ENCODE measurements around the gene NPDC1.
A peak's percentile ranks its signal among the peaks of the same experiment; 100 is the strongest.

NPDC1 gene

DNA sequence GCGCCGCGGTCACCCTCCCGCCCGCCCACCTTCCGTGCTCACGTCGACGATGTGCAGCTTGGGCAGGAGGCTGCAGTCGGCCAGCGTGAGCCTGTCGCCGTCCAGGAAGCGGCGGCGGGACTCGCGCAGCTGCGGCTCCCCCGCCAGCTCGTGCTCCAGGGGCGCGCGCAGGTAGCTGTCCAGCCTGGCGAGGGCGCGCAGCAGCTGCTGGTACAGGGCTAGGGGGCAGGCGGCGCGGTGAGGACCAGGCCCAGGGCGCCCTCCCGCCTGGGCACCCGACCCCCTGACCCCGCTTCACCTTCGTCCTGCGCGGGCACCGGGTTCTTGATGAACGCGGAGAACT is 51.1 kb downstream of the NPDC1 start:
- peaks cover 4% of the 10 kb centered on the region; the same call in 1 of the 2 replicates for H3K4me1 ChIP-seq
- no peak overlapping the region for H3K4me3 ChIP-seq
- no peaks in the 10 kb centered on the region; the same call in 1 of the 2 replicates for H3K27me3 ChIP-seq (ENCODE audit: low read depth)
- H3K9me3 ChIP-seq: peaks cover 2% of the 10 kb centered on the region; the same call in 1 of the 2 replicates
- H3K36me3 ChIP-seq (replicated peaks): peaks cover 16% of the 10 kb centered on the region
- in situ Hi-C loops (cut with MboI; ENCODE audit: low sequenced_read_pairs): no loop called here
- DNase-seq (ENCODE audit: low spot score in 2 of 2): no peak

DNA sequence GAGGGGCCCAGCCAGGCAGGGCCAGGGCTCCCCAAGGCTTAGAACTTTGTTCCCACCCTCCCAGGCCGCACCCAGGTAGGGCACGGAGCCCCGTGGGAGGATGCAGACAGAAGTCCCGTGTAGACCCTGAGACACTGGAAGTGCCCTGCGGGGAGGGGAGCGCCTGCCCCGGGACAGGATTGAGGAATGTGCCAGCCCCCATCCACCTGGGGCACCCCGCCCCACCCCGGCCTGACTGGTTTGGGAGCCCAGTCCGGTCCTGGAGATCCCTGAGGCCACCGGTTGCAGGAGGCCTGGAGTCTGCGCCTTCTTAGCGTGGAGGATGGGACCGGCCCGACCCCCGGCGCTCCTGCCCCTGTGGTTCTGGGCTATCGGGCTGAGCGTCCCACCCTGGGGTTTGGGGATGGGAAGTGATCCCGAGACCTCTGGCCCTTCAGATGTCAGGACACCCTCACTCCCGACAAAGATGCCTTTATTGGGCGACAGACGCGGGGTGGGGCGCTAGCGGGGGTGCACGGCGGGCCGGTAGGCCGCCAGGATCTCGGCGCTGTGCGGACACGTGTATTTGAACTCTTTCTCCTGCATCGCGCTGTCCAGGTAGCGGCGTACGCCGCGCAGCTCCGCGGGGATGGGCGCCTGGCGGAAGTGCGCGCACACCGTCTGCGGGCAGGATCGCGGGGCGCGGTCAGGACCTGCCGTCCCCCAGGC is 51.6 kb downstream of the NPDC1 start:
- H3K4me1 ChIP-seq: peaks cover 4% of the 10 kb centered on the region; the same call in 1 of the 2 replicates
- no peak overlapping the region for H3K4me3 ChIP-seq
- no peak for DNase-seq (ENCODE audit: low spot score in 2 of 2)
- in situ Hi-C loops (cut with MboI; ENCODE audit: low sequenced_read_pairs): no loop called here
- H3K9me3 ChIP-seq: peaks cover 2% of the 10 kb centered on the region; the same call in 1 of the 2 replicates
- H3K27me3 ChIP-seq (ENCODE audit: low read depth): no peaks in the 10 kb centered on the region; the same call in 1 of the 2 replicates
- peaks cover 16% of the 10 kb centered on the region for H3K36me3 ChIP-seq (replicated peaks)

DNA sequence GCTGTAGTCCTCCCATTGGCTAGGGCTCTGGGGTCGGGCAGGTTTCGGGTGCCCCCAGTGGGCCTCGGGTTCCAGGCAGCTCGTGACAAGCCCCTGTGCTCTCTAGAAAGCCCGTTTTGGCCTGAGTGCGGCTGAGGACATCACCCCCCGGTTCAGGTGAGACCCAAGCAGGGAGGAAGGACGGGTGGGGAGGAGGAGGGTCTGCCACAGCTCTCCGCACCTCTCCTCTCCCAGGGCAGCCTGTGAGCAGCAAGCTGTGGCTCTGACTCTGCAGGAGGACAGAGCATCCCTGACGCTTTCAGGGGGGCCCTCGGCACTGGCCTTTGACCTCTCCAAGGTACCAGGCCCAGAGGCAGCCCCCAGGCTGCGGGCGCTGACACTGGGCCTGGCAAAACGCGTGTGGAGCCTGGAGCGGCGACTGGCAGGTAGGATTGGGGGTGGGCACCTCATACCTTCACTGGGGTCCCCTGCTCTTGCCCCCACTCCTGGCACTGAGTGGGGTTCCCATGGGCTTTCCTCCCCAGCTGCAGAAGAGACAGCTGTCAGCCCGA is 53.1 kb downstream of the NPDC1 start:
- peaks cover 4% of the 10 kb centered on the region; the same call in 1 of the 2 replicates for H3K4me1 ChIP-seq
- peak overlapping the region; percentile 82 for H3K4me3 ChIP-seq
- peaks cover 2% of the 10 kb centered on the region; the same call in 1 of the 2 replicates for H3K9me3 ChIP-seq
- in situ Hi-C loops (cut with MboI; ENCODE audit: low sequenced_read_pairs): no loop called here
- H3K36me3 ChIP-seq (replicated peaks): peaks cover 16% of the 10 kb centered on the region
- no peak for DNase-seq (ENCODE audit: low spot score in 2 of 2)
- H3K27me3 ChIP-seq (ENCODE audit: low read depth): no peaks in the 10 kb centered on the region; the same call in 1 of the 2 replicates

DNA sequence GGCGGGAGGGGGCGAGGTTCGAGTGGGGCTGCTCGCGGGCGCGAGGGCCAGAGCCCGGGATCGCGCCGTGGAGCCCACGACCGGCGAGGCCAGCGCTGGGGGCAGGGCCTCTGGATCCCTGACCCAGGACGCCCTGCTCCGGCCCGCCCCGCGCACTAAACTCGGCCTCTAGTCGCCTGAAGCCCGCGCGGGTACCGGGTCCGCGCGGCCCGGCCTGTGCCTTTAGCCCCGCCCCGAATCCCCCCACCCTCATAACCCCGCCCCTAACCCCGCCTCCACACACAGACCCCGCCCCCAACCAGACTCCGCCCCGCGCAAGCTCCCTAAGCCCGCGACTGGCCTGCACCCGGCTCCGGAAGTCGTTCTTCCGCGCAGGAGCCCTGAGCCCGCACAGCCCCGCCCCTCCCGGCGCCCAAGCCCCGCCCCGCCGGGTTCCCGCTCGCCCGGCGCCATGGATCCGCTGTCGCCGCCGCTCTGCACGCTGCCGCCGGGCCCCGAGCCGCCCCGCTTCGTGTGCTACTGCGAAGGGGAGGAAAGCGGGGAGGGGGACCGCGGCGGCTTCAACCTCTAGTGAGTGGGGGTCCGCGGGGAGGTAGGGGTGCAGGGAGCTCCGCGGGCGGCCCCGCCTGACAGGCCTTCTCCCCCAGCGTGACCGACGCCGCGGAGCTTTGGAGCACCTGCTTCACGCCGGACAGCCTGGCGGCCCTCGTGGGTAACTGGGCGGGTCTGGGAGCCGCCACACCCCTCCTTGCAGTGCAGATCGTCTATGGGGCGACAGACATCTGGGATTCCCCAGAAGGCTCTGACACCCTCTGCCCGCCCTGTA is 53.8 kb downstream of the NPDC1 start, which contains the start of gene PAXX:
Gene PAXX, plus strand, starts transcription at position 430 of the 826 bp plus-strand sequence. Its CDS starts 22 bp downstream, at position 452.
- in situ Hi-C loops (cut with MboI; ENCODE audit: low sequenced_read_pairs): no loop called here

DNA sequence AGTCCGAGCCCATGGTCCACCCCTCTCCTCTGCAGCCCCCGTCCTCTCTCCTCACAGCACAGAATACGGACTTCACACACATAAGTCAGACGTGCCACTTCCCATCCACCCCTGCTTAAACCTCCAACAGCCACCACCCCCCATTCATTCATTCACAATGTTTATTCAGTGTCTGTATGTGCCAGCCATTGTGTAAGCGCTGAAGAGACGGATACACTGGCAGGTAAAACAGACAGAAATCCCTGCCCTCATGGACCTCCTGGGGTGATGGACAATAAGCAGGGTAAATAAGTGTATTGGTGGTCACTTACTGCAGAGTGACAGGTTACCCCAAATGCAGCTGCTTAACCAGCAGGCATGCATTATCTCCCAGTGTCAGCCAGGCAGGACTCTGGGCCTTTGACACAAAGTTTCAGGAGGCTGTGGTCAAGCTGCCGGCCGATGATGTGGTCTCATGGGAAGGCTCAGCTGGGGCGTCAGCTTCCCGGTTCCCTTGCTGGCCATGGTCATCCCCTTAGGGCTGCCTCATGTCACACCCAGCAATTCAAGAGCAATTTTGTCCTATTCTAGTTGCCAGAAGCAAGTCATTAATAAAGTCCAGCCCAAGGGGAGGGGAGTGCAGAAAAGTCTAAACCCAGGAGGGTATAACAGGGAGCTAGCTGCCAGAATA is 55.6 kb downstream of the NPDC1 start:
- no peaks in the 10 kb centered on the region for H3K27me3 ChIP-seq (ENCODE audit: low read depth)

More for the DNA sequence above, 53.8 kb downstream of the NPDC1 start, which contains the start of gene PAXX:
- Histone ChIP-seq H3K27me3 (ENCODE audit: low read depth) (no peaks in the 10 kb centered on the region; the same call in 1 of the 2 replicates), H3K4me1 (peaks cover 4% of the 10 kb centered on the region; the same call in 1 of the 2 replicates), H3K36me3 (replicated peaks) (peaks cover 16% of the 10 kb centered on the region), H3K9me3 (peaks cover 2% of the 10 kb centered on the region; the same call in 1 of the 2 replicates), H3K4me3 (peak within 1 kb of the TSS; percentile 82)
- peak; percentile 90 to 97 for DNase-seq (ENCODE audit: low spot score in 2 of 2)

More for the DNA sequence above, 55.6 kb downstream of the NPDC1 start:
- Histone ChIP-seq H3K4me3 (no peak overlapping the region), H3K4me1 (no peaks in the 10 kb centered on the region; the same call in 1 of the 2 replicates), H3K36me3 (replicated peaks) (peaks cover 16% of the 10 kb centered on the region), H3K9me3 (peaks cover 2% of the 10 kb centered on the region; the same call in 1 of the 2 replicates)
- no peak for DNase-seq (ENCODE audit: low spot score in 2 of 2)
- in situ Hi-C loops (cut with MboI; ENCODE audit: low sequenced_read_pairs): no loop called here
